Transverse colon (tissue), 3 donors: ENCODE data around the gene LRPAP1.

Experiments
- CTCF ChIP-seq, 5 experiments: fragments of 200-600 bp in 3 of 5; fragments of 450-650 bp in 2 of 5; sonication (generic) in 3 of 5; IDR thresholded peaks; 1 replicate in 2 of 5; 2 replicates in 3 of 5; pipeline ENCODE4 v1.5.1; 2016 to 2017; ENCODE audit warnings: antibody characterized with exemption in 5 of 5, inconsistent platforms in 3 of 5, mild to moderate bottlenecking in 2 of 5, moderate library complexity in 1 of 5
- EP300 ChIP-seq: sonication (generic); formaldehyde crosslinking; IDR thresholded peaks from one replicate; pipeline ENCODE4 v1.6.1; 2017; ENCODE audit warnings: antibody characterized with exemption, low read depth
- POLR2A ChIP-seq: fragments of 450-650 bp; IDR thresholded peaks from one replicate; pipeline ENCODE4 v1.6.1; 2016; ENCODE audit warnings: antibody characterized with exemption, mild to moderate bottlenecking, moderate library complexity

- TF ChIP-seq POLR2A: no peak
- no peak for TF ChIP-seq CTCF (IDR thresholded peaks at IDR 0.05)
- no peak for TF ChIP-seq EP300
Observed at GRCh38 chr4:3467601-3468031, 64.6 kb downstream of the LRPAP1 start.
